NT2/D1 (cell line): ENCODE results near the gene CERS6.

Experiments
- DNase-seq: peaks from one replicate; pipeline ENCODE4 v3.0.0-alpha.2; 2011; ENCODE audit warnings: low read depth, low spot score
- H3K27me3 ChIP-seq: 2 replicates; pipeline ENCODE4 v1.6.0; 2011; ENCODE audit warnings: mild to moderate bottlenecking; ENCODE audit not compliant: insufficient read length, insufficient read depth
- H3K36me3 ChIP-seq: 2 replicates; pipeline ENCODE4 v1.6.1; 2011; ENCODE audit warnings: mild to moderate bottlenecking, low read length, mixed read lengths; ENCODE audit not compliant: insufficient read depth, insufficient read length
- H3K4me1 ChIP-seq: 2 replicates; pipeline ENCODE4 v1.5.1; 2011; ENCODE audit not compliant: insufficient read depth, insufficient read length
- H3K4me3 ChIP-seq: 2 replicates; pipeline ENCODE4 v1.5.1; 2011; ENCODE audit warnings: low read depth; ENCODE audit not compliant: insufficient read length
- H3K9ac ChIP-seq: 2 replicates; pipeline ENCODE4 v1.6.0; 2011; ENCODE audit warnings: low read depth; ENCODE audit not compliant: insufficient read length
- H3K9me3 ChIP-seq: 2 replicates; pipeline ENCODE4 v1.5.1; 2011; ENCODE audit warnings: mild to moderate bottlenecking, low read length; ENCODE audit not compliant: insufficient read depth
- SUZ12 ChIP-seq: IDR thresholded peaks from 2 replicates; pipeline ENCODE4 v1.6.1; 2011; ENCODE audit not compliant: insufficient read length, insufficient read depth; ENCODE audit errors: extremely low read depth
- YY1 ChIP-seq: IDR thresholded peaks from 2 replicates; pipeline ENCODE4 v1.6.1; 2011; ENCODE audit not compliant: insufficient read length, insufficient read depth
- ZNF274 ChIP-seq: IDR thresholded peaks from 2 replicates; pipeline ENCODE4 v1.6.1; 2011; ENCODE audit warnings: mild to moderate bottlenecking, low read depth, low read length

The CERS6 gene

DNA sequence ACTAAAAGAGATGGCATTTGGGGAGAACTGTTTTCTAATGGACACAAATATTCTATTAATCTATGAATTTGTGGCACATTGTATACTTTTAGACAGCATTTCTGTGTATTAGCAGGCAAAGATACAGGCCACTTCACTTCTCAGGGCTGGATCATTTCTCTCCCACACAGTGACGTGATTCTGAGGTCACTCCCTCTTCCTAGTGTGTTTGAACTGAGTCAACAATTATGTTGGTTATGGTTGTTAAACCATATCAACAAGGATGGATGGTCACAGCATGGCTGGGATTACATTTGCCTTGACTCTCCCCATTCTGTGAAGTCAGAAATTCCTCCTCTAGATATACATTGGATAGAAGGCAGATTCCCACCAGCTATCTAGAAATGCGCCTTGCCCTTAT lies 358.0 kb downstream of the CERS6 start:
- H3K9ac ChIP-seq: no peak overlapping the region
- H3K36me3 ChIP-seq: no peaks in the 10 kb centered on the region
- no peaks in the 10 kb centered on the region for H3K9me3 ChIP-seq
- no peaks in the 10 kb centered on the region for H3K27me3 ChIP-seq
- DNase-seq: no peak
- H3K4me3 ChIP-seq: no peak overlapping the region
- peaks cover 5% of the 10 kb centered on the region for H3K4me1 ChIP-seq
- TF ChIP-seq ZNF274 (no peak), SUZ12 (no peak), YY1 (no peak)

DNA sequence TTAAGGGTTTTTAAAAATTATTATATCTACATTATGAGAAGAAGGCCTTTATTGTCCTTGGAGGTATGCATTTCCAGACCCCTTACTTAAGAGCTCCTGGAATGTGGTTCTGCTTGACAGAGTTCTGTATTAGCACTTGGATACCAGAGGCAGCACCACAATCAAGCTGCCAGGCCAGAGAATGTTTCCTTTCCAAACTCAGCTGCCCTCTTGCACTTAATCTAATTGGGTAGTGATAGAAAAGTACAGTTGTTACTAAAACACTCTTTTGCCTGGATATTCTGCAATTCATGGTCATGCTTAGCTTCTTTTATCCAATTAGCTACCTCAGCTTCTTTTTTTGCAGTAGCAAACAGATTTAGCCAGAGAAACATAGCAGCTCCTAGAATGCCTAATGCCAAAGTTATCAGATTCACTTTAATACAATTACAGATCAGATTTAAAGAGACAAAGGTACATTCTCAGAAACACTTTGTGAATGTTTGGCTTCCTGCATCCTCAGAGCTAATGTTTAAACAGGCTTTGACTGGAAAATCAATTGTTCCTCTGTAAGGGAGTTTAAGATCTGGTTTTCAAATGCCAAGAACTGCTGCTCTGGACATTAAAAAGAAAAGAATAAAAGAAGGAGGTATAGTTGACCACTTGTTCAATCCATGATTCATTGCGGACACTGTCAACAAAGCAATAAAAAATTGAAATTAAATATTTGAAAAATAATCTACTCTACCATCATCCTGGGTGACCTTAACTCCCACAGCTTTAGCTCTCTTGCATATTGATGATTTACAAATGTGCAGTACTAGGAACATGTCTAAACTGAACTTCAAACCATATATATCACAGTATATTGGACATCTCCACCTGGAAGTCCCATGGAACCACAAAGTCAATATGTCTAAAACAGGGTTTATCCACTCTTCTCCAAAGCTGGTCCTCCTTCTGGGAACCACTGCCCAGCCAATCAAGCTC lies 359.2 kb downstream of the CERS6 start:
- DNase-seq: no peak
- no peaks in the 10 kb centered on the region for H3K27me3 ChIP-seq
- no peaks in the 10 kb centered on the region for H3K36me3 ChIP-seq
- H3K9ac ChIP-seq: no peak overlapping the region
- H3K4me1 ChIP-seq: peaks cover under 1% of the 10 kb centered on the region
- H3K9me3 ChIP-seq: no peaks in the 10 kb centered on the region
- H3K4me3 ChIP-seq: no peak overlapping the region
- TF ChIP-seq SUZ12 (no peak), ZNF274 (no peak), YY1 (no peak)

DNA sequence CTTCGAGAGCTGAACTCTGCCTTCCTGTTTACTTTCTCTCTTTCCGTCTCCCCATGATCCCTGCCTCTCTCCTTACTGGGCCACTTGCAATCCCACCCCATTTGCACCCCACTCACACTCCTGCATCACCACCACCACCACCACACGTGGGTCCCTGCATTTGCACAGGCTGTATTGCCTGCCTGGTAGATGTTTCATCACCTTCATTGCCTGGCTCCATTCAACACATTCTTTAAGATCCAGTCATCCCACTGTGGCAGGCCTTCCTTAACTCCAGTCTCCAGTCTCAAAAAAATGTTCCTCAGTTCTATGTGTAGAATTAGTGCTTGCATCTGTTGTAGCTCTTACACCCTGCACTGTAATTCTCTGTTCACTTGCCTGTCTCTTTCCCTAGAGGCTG lies 360.3 kb downstream of the CERS6 start:
- no peak overlapping the region for H3K9ac ChIP-seq
- H3K36me3 ChIP-seq: no peaks in the 10 kb centered on the region
- H3K9me3 ChIP-seq: no peaks in the 10 kb centered on the region
- no peak for DNase-seq
- no peaks in the 10 kb centered on the region for H3K27me3 ChIP-seq
- H3K4me1 ChIP-seq: no peaks in the 10 kb centered on the region
- H3K4me3 ChIP-seq: no peak overlapping the region
- TF ChIP-seq YY1 (no peak), ZNF274 (no peak), SUZ12 (no peak)

DNA sequence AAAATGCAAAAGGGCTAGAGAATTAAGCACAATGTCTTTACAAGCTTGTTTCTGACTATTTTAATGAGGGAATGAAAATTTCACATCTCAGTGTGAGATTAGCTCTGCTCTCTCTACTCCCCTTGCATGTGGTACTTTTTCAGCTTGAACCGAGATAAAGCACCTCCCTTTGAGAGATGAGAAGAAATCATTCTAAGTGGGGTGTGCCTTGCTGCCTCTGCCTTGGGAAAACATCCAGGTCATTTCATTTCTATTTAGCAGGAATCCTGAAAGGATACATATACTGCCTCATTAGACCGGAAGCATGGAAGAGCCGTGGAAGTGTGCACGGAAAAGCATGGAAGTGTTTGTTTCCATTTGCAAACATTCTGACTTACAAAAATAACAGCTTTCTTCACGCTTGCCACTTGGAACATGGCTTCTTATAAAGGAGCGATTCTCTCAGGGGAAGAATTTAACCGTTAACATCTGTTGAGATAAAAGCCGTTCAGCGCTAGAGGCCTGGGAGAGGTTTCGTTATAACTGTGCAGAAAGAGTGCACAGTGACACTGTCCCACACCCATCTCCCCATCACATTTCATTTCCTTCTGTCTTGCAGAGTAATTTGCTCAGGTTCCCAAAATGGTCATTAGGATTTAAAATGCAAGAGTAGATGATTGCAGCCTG lies 363.1 kb downstream of the CERS6 start:
- Histone ChIP-seq H3K36me3 (no peaks in the 10 kb centered on the region), H3K4me3 (no peak overlapping the region), H3K9me3 (no peaks in the 10 kb centered on the region), H3K27me3 (no peaks in the 10 kb centered on the region), H3K9ac (no peak overlapping the region), H3K4me1 (peaks cover 3% of the 10 kb centered on the region)
- no peak for DNase-seq
- TF ChIP-seq ZNF274 (no peak), SUZ12 (no peak), YY1 (no peak)

DNA sequence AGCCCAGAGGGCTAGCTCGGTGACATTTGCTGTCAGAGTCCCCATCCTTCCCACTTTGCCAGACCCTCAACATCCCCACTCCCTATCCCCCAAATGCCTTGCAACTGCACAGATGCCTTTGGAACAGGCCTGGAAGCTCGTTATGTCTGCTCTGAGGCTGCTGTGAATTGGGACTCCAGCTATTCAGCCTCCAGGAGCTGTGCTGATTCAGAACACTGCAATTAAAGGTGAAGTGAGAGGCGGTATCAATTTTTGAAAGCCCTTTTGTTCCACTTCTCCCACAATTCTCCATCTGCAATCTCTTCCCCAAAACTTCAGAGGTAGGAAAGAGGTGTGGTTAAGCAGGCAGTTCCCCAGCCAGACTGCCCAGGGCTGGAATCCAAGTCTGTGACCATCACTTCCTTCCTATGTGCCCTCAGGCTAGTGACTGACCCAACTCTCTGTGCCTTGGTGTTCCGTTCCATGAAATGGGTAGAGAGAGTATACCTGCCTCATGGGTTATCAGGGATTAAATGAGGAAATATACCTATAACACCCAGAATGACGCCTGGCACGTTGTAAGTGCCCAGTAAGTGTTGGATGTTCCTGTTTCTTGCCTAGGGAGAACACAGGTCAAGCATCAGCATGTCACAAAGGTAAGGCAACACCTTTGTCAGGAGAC lies 363.9 kb downstream of the CERS6 start:
- peaks cover 3% of the 10 kb centered on the region for H3K4me1 ChIP-seq
- H3K4me3 ChIP-seq: no peak overlapping the region
- TF ChIP-seq ZNF274 (no peak), SUZ12 (no peak), YY1 (no peak)
- no peak overlapping the region for H3K9ac ChIP-seq
- no peak for DNase-seq
- no peaks in the 10 kb centered on the region for H3K36me3 ChIP-seq
- H3K27me3 ChIP-seq: no peaks in the 10 kb centered on the region
- H3K9me3 ChIP-seq: no peaks in the 10 kb centered on the region

DNA sequence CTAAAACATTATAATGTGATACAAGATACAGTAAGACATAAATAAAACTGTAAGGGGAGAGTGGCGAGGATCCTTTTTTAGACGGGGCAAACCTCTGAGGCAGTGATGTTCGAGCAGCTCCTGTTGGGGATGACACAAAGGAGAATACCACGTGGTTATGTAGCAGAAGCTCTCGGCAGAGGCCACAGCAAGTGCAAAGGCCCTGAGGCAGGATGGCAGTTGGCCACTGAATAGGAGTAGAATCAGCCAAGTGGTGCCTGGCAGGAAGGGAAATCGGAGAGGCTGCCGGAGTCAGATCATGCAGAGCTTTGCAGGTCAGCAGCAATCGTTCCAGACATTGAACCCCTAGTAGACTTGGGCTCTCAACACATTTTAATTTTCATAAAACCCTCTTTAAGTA lies 365.5 kb downstream of the CERS6 start:
- no peak overlapping the region for H3K9ac ChIP-seq
- H3K9me3 ChIP-seq: no peaks in the 10 kb centered on the region
- no peak for TF ChIP-seq SUZ12
- TF ChIP-seq ZNF274: no peak
- no peak for TF ChIP-seq YY1
- H3K27me3 ChIP-seq: no peaks in the 10 kb centered on the region
- DNase-seq: no peak
- peaks cover 3% of the 10 kb centered on the region for H3K4me1 ChIP-seq
- H3K36me3 ChIP-seq: no peaks in the 10 kb centered on the region
- H3K4me3 ChIP-seq: no peak overlapping the region

DNA sequence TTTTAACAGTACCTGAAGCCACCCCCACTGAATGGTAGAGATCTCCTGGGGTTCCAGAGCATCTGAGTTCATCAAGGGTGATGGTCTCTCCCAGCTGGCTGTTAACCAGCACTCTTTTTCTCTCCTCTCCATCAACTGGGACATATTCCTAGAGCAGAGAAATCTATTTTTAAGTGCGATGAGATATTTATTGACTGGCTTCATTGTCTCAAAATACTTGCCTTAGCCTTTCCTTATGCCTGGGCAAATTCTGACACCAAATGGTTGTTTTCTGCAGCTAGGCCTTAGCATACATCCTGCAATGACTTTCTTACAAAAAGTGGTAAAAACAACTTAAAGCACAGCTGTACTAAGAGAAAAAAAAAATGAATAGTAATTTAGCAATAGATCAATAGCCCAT lies 365.9 kb downstream of the CERS6 start:
- Histone ChIP-seq H3K4me1 (peaks cover 3% of the 10 kb centered on the region), H3K4me3 (no peak overlapping the region), H3K9me3 (no peaks in the 10 kb centered on the region), H3K27me3 (no peaks in the 10 kb centered on the region), H3K36me3 (no peaks in the 10 kb centered on the region), H3K9ac (no peak overlapping the region)
- DNase-seq: no peak
- no peak for TF ChIP-seq SUZ12
- TF ChIP-seq ZNF274: no peak
- no peak for TF ChIP-seq YY1
